GM19468 (cell line): ENCODE data around the gene ELOVL6.

Experiments
- ATAC-seq: cut with Tn5 transposase; IDR thresholded peaks from one replicate; pipeline ENCODE4 v1.9.1; 2021; ENCODE audit warnings: mild to moderate bottlenecking, moderate library complexity, moderate number of reproducible peaks; ENCODE audit not compliant: unreplicated experiment; ENCODE audit errors: extremely low read depth

ELOVL6 gene

DNA sequence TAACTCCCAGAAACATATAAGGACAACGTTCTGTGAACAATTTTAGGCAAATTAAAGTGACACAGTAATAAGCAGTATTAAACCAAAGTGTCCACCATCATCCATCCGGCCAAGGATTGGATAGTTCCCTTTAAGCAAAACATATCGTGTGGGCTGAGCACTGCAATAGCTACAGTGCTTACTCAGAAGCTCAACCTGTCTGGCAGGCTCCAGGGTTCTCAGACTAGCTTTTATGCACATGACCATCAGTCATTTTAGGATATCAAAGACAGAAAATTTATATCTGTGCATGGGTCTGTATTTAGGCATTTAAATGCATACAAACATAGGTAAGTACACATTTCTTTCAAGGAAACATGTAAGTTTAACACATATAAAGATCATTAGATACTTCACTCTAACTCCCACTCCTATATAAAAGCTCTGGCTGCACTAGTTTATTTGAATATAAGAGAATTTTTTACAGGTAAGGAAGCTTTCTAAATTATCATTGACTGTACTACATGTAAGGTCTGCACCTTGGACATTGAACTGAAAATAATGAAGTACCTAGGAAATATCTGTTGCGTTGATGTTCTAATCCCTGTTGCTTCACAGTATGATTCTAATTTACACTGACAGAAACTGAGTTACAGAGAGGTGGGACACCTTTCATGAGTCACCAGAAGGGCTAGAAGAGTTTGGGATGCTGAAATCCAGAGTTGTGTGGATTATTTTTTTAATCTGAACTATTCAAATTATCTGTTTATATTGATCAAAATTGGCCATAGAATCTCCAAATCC, 67.6 kb downstream of the ELOVL6 start:
- no peak for ATAC-seq

- ATAC-seq = no peak
These were observed 68.9 kb downstream of the ELOVL6 start for GRCh38 chr4:110129544-110129943.

GRCh38 chr4:110128472-110128919, 69.9 kb downstream of the ELOVL6 start:
- no peak for ATAC-seq

DNA sequence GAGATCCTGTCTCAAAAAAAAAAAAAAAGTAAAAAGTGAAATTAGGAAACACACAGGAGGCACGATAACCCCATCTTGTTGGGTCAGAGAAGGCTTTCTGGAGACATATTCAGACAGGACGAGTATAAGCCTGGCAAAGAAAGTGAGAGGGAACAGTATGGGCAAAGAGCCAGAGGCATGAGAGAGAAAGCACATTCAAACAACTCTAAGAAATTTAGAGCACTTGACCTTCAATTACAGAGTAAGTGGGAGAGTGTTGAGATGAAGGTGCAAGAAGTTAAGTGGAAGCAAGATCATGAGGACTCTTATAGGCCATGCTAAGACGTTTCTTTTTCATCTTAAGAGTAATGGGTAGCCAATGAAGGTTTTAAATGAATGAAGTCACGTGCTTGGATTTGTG, 70.4 kb downstream of the ELOVL6 start:
- no peak for ATAC-seq

DNA sequence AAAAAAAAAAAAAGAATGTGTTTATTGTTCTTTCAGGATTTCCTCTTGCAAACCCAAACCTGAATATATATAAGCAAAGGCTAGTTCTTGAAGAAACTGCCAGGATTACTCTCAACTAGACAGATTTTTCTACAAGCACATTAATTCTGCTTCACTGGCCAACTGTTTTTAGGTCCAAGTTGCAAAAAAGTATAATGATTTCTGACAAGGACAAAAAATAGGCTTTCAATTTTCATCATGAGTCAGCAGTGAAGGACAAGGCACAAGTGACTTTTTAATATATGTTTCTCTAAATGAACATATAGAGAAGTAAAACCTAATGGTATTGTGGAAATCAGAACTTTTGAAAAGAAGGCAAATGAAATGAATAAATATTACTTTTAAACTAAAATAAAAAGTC, 73.7 kb downstream of the ELOVL6 start:
- ATAC-seq = no peak

DNA sequence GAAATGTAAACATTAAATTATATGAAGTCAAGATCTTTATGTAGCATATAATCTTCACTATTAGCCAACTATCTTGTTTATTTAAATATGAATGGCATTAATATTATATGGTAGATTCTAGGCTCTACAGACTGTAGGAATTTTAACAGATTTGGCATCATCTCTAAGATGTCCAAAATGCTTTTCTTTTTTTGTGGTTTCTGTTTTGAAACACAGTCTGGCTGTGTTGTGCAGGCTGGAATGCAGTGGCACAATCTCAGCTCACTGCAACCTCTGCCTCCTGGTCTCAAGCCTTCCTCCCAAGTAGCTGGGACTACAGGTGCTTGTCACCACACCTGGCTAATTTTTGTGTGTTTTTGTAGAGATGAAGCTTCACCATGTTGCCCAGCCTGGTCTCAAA, 76.2 kb downstream of the ELOVL6 start:
- no peak for ATAC-seq

- ATAC-seq = no peak
These were observed 77.9 kb downstream of the ELOVL6 start for GRCh38 chr4:110120506-110120905.

- ATAC-seq = no peak
These were observed 78.5 kb downstream of the ELOVL6 start for GRCh38 chr4:110119880-110120279.

- peak; percentile 21 for ATAC-seq
These were observed 79.1 kb downstream of the ELOVL6 start for GRCh38 chr4:110119337-110119736.

- no peak for ATAC-seq
These were observed 86.4 kb downstream of the ELOVL6 start for GRCh38 chr4:110112056-110112455.

DNA sequence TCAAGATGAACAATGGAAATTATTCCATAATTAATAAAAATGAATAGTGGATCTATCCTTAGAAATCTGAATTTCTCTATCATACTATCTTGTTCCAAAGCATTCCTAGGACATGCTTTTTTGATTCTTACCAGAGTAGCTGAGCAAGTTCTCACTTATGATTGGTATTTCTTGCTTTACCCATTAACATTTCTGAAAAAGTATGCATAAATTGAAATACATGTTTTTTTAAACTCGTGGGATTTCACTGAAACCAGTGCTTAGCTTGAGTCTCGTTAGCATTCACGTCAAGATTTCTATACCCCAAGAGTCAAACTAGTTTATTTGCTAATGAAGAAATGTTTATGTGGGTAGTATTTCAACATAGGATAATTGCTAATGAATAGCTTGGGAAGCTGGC, 89.0 kb downstream of the ELOVL6 start:
- no peak for ATAC-seq

DNA sequence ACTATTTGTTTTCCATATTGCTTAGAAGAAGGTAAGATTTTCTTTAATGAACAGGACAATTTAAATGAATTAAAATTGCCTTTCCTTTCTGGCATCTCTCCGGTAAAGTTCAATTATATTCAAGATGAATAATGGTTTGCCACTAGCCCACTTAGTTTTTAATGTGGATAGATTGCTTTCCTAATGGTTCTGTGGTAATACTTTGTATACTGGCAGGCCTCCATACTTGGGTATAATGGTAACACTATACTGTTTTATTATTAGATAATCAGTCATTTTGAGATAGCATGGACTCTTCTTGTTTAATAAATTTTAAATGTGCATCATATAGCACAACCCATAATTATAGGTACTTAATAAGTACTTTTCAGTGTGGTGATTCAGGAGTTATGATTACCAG, 89.5 kb downstream of the ELOVL6 start:
- ATAC-seq = no peak

GRCh38 chr4:110108422-110108821, 90.0 kb downstream of the ELOVL6 start:
- no peak for ATAC-seq

- ATAC-seq = no peak
These were observed 90.5 kb downstream of the ELOVL6 start for GRCh38 chr4:110107866-110108265.

DNA sequence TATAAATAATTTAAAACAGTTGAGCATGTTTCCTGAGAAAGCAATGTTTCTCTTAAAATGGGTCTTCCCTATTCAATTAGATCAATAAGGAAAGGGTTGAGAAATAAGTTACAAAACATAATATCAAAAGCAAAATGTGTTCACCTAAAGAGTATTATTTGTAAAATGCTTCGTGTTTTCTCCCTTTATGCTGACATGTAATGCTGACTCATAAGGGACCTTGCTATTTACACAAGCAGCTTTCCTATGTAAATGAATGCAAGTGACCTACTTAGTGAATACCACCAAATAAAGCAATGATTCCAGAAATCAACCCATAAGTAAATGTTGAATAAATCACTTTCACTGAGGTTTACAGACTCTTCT, 91.5 kb downstream of the ELOVL6 start:
- peak; percentile 58 for ATAC-seq

- no peak for ATAC-seq
These were observed 93.8 kb downstream of the ELOVL6 start for GRCh38 chr4:110104661-110105060.

DNA sequence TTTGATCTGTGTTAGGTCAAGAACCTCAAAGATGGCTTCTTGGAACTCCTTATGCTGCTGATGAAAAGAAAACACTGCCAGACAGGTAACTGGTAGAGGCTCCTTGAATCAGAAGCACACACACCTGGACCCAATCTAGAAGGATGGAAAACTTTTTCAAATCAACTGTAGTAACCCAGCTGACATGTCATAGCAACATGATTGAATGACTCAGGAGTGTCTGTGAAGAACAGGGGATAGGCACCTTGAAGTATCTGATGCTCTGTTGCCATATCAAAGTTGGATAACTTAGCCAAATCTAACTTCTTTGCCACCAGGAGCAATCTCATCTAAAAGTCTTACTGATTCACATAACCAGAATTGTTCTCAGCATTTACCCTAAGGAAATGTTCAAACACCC, 98.8 kb downstream of the ELOVL6 start:
- ATAC-seq = no peak

DNA sequence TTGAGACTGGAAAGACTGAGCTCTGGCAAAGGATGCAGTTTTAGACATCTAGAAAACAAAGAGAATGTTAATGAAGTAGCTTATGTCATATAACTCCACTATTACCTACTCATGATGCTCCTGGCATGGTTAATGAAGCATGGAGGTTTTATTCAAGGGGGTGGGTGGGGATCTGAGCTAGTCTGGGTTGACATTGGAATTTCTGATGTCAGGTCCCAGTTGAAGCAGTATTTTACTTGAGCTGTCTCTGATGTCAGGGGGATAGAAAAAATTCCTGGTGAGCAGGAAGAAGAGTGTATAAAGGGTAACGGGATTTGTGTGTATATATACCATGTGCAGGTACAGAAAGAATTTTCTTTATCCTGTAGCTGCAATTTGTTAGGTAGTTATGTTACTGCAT, 102.0 kb downstream of the ELOVL6 start:
- no peak for ATAC-seq

DNA sequence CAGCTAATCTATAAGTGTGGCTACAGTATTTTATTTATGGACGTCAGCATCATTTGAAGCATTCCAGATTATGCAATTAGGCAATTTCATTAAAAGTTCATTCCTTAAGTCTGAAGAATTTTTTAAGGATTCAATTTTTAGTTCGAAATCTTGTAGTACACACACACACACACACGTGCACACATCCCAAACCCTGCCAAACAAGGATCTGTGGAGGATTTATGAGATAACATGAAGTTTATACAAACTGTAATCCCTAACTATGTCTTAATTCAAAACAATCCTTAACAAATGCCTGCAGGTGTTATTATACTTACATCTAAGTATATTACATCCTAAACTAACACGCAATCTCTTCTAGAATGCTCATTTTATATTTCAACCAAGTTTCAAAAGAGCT, 105.8 kb downstream of the ELOVL6 start:
- no peak for ATAC-seq

- no peak for ATAC-seq
These were observed 106.8 kb downstream of the ELOVL6 start for GRCh38 chr4:110091434-110092140.

DNA sequence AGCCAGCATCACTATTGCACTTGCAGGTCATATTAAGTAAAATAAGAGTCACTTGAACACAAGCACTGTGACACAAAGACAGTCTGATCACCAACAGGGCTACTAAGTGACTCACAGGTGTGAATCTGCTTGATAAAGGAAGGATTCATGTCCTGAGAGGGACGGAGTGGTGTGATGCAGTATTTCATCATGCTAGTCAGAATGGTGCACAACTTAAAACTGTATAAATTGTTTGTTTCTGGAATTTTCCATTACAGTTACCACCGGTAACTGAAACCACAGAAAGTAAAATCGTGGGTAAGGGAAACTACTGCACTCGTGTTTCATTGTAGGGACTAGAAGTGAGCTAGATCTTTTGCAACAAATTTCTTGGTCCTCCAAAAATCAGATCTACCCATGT, 109.7 kb downstream of the ELOVL6 start:
- ATAC-seq = peak; percentile 16
